Activated CD4-positive, alpha-beta T cell treated with anti-CD3 and anti-CD28 coated beads, Interleukin-2, Interleukin-6, amounts not matched to agents 100 ng/mL and 50 ng/mL, durations not matched to agents 16 hours and 8 hours (primary cell): ENCODE results near the gene NFATC1.

Source experiments
- DNase-seq: peaks from one replicate; pipeline ENCODE4 v3.0.0-alpha.2; 2020

NFATC1 gene

GRCh38 chr18:79578396-79579260 lies 182.9 kb downstream of the NFATC1 start:
- DNase-seq, result no peak
